GM12874 (cell line): Measurements from ENCODE around the gene SCAMP1.

Experiments used
- CTCF ChIP-seq: IDR thresholded peaks from 2 replicates; pipeline ENCODE4 v1.5.1; 2011; ENCODE audit warnings: low read depth, mild to moderate bottlenecking, control low read depth, low read length, moderate library complexity; ENCODE audit not compliant: insufficient read depth

Gene SCAMP1

GRCh38 chr5:78377718-78378105, 17.3 kb downstream of the SCAMP1 start:
- TF ChIP-seq CTCF: no peak

GRCh38 chr5:78387468-78388153, 27.2 kb downstream of the SCAMP1 start:
- TF ChIP-seq CTCF: no peak

GRCh38 chr5:78397831-78398230, 37.4 kb downstream of the SCAMP1 start:
- no peak for TF ChIP-seq CTCF

GRCh38 chr5:78399116-78399515, 38.7 kb downstream of the SCAMP1 start:
- no peak for TF ChIP-seq CTCF

GRCh38 chr5:78404682-78405293, 44.4 kb downstream of the SCAMP1 start:
- TF ChIP-seq CTCF: no peak

GRCh38 chr5:78405829-78406750, 45.7 kb downstream of the SCAMP1 start:
- TF ChIP-seq CTCF: no peak

GRCh38 chr5:78407458-78407857, 47.0 kb downstream of the SCAMP1 start:
- TF ChIP-seq CTCF: no peak
